Psoas muscle (tissue), 8 donors: ENCODE measurements around the gene SLC5A12. TPM values are rescaled to one million over a fixed set of nuclear protein-coding genes. Genes with fewer than 3 reads are reported as not detected.

Experiments
- ATAC-seq, 4 donors: fragments of 200-7000 bp; cut with Tn5 transposase; one replicate each; pipeline ENCODE4 v1.9.1; 2020; ENCODE audit warnings: moderate library complexity in 3 of 4, mild to moderate bottlenecking in 2 of 4
- DNase-seq, 2 donors: peaks; one replicate each; pipeline ENCODE4 v3.0.0-alpha.2; 2020
- H3K27ac ChIP-seq: fragments of 200-600 bp; one replicate; pipeline ENCODE4 v1.8.0; 2022
- H3K27me3 ChIP-seq, 3 donors: fragments of 200-600 bp in 1 of 3; one replicate each; pipeline versions ENCODE4 v1.6.1 to v1.8.0; 2013 to 2022; ENCODE audit warnings: low read length in 2 of 3, mild to moderate bottlenecking in 2 of 3, moderate library complexity in 1 of 3; ENCODE audit not compliant: insufficient read depth in 3 of 3
- H3K36me3 ChIP-seq, 2 donors: fragments of 200-600 bp in 1 of 2; one replicate each; pipeline versions ENCODE4 v1.6.1 to v1.8.0; 2013 to 2022; ENCODE audit warnings: low read depth in 1 of 2, mild to moderate bottlenecking in 1 of 2, moderate library complexity in 1 of 2; ENCODE audit not compliant: insufficient read depth in 1 of 2
- H3K4me1 ChIP-seq: fragments of 200-600 bp; one replicate; pipeline ENCODE4 v1.8.0; 2022
- H3K4me3 ChIP-seq: fragments of 200-600 bp; one replicate; pipeline ENCODE4 v1.8.0; 2022; ENCODE audit warnings: mild to moderate bottlenecking
- H3K9me3 ChIP-seq: fragments of 200-600 bp; one replicate; pipeline ENCODE4 v1.8.0; 2022
- CTCF ChIP-seq: fragments of 200-600 bp; IDR thresholded peaks from one replicate; pipeline ENCODE4 v1.8.0; 2022; ENCODE audit warnings: antibody characterized with exemption
- WGBS, 3 donors: extraction: QIAGEN DNeasy Blood & Tissue Kit; methylation state at CpG; one replicate each; pipeline versions ENCODE4 v1.1.6 to v1.1.7; 2013; 5-methylcytosine and 5-hydroxymethylcytosine counted together
- intact Hi-C, 2 donors: fragments of 100-400 bp; cut with DNase I; formaldehyde crosslinking; loops; one replicate each; pipeline versions ENCODE4 v1.11.0 to v1.14.2; 2022
- polyA plus RNA-seq, 3 donors: library from polyadenylated mRNA; stranded (reverse); fragments of 200-250 nt; gene quantifications; one replicate each; pipeline ENCODE4 v1.2.3, GENCODE V29; 2013
- total RNA-seq, 4 donors: library from RNA; stranded (reverse); fragmentation: NEBNext Ultra II Directional in 2 of 4; extraction: Animal tissue kit (Norgen Biotek cat#: 25700) in 2 of 4; gene quantifications; one replicate each; pipeline versions ENCODE4 v1.2.1 to v1.2.4, GENCODE V29; 2021 to 2023
- donor health status: healthy with polysubstance abuse.
- donor health status: DM: no; HTN: no; CAD: no; lungs with moderate emphysema.
- donor health status: Bipolar disorder and iron deficiency.
- donor health status: healthy.
- donor health status: DM: yes; HTN: yes; CAD: no.
- donor health status: DM: no; HTN: no; CAD: no.
- donor health status: DM: no; HTN: no; CAD: no.
- donor health status: DM: yes; HTN: yes; CAD: no.

Gene SLC5A12
- total and polyA plus RNA-seq, 7 donors = 0.03 TPM; not detected in 6

- intact Hi-C loops = no loop called here
- Histone ChIP-seq H3K4me1 (peaks cover 3% of the 10 kb centered on the region), H3K27ac (no peak overlapping the region), H3K36me3 (no peaks in the 10 kb centered on the region), H3K4me3 (no peak overlapping the region), H3K9me3 (no peaks in the 10 kb centered on the region), H3K27me3 (no peaks in the 10 kb centered on the region)
- WGBS, 3 donors = 13 to 25% (median 16%) methylated on average over 4 of the region's 4 CpGs
- TF ChIP-seq CTCF = no peak
- ATAC-seq = peak; percentile 90 to 100 (median 94)
- no peak for DNase-seq
These were observed 8.7 kb upstream of the SLC5A12 start for GRCh38 chr11:26730414-26731083.

- no peaks in the 10 kb centered on the region for H3K36me3 ChIP-seq
- no peaks in the 10 kb centered on the region for H3K9me3 ChIP-seq
- H3K4me3 ChIP-seq = no peak overlapping the region
- DNase-seq (no peak), ATAC-seq (no peak)
- no peak overlapping the region for H3K27ac ChIP-seq
- WGBS, 3 donors = 77 to 83% (median 78%) methylated on average over 1 of the region's 1 CpG
- TF ChIP-seq CTCF = no peak
- intact Hi-C loops = no loop called here
- no peaks in the 10 kb centered on the region for H3K27me3 ChIP-seq
- H3K4me1 ChIP-seq = peaks cover 3% of the 10 kb centered on the region
These were observed 7.4 kb upstream of the SLC5A12 start for GRCh38 chr11:26729284-26729683.

DNA sequence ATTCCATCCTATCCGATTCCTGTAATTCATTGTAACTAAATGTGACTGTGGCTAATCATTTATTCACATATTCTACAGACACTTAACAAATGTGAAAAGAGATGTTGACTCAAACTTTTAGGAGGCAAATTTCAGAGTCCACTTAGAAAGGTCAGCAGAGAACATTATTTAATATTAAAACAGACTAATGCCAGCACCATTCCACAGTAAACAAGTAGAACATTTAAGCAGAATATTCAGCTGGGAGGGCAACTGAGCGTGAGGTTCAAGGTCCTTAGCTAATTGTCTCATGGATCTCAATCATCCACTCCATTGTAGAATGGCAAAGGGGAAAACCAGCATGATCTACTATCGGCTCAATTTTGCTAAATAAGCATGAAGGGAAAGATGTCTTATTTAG lies 5.1 kb upstream of the SLC5A12 start:
- 63 to 70% (median 63%) methylated on average over 3 of the region's 3 CpGs for WGBS, 3 donors
- Histone ChIP-seq H3K4me1 (peaks cover 3% of the 10 kb centered on the region), H3K4me3 (no peak overlapping the region), H3K9me3 (no peaks in the 10 kb centered on the region), H3K27me3 (no peaks in the 10 kb centered on the region), H3K36me3 (no peaks in the 10 kb centered on the region), H3K27ac (no peak overlapping the region)
- intact Hi-C loops = no loop called here
- DNase-seq (no peak), ATAC-seq (no peak)
- no peak for TF ChIP-seq CTCF

- DNase-seq = no peak
These were observed 1.9 kb downstream of the SLC5A12 start for GRCh38 chr11:26719998-26720397.

More at GRCh38 chr11:26719998-26720397, 1.9 kb downstream of the SLC5A12 start:
- intact Hi-C loops = no loop called here
- H3K9me3 ChIP-seq = no peaks in the 10 kb centered on the region
- no peaks in the 10 kb centered on the region for H3K36me3 ChIP-seq
- no peak for ATAC-seq
- WGBS, 3 donors = 76 to 91% (median 79%) methylated on average over 2 of the region's 2 CpGs
- H3K27me3 ChIP-seq = no peaks in the 10 kb centered on the region
- no peak overlapping the region for H3K27ac ChIP-seq
- TF ChIP-seq CTCF = no peak
- H3K4me3 ChIP-seq = no peak overlapping the region
- H3K4me1 ChIP-seq = no peaks in the 10 kb centered on the region
